ENCODE results near the gene GRK6.

GRCh38 chr5:177419046-177419445, 7.4 kb upstream of the GRK6 start:
- TF ChIP-seq CTCF (IDR thresholded peaks at IDR 0.05; ENCODE audit: poor library complexity, severe bottlenecking) (no peak), RAD21 (conservative IDR thresholded peaks at IDR 0.05) (no peak), MXI1 (conservative IDR thresholded peaks at IDR 0.05; ENCODE audit: poor library complexity, severe bottlenecking) (no peak), EZH2 (IDR thresholded peaks at IDR 0.05; ENCODE audit: borderline replicate concordance, insufficient read depth, low read length, poor library complexity, severe bottlenecking) (no peak), REST (IDR thresholded peaks at IDR 0.05; ENCODE audit: borderline replicate concordance) (no peak), POLR2AphosphoS5 (IDR thresholded peaks at IDR 0.05) (no peak), TAF1 (IDR thresholded peaks at IDR 0.05; ENCODE audit: low read depth) (no peak), SMC3 (conservative IDR thresholded peaks at IDR 0.05; ENCODE audit: poor library complexity) (no peak)

Measured in neural cell (in vitro differentiated cells).